Smooth muscle cell of trachea (primary cell): ENCODE results near the gene IRF7. TPM values are rescaled to one million over a fixed set of nuclear protein-coding genes. Genes with fewer than 3 reads are reported as not detected.

ENCODE experiments used
- total RNA-seq: library from RNA; depleted of rRNA; stranded (reverse); fragments of >200 nt; gene quantifications from 2 replicates; pipeline ENCODE4 v1.2.1, GENCODE V29; 2014

The IRF7 gene
- 7.7 and 11.9 TPM in 2 replicates for total RNA-seq

GRCh38 chr11:615504-616319 lies at the start of gene IRF7:
IRF7 (minus strand) TSS chr11:615950; CDS start chr11:615364, 586 bp downstream.

GRCh38 chr11:636511-637332 lies 21.0 kb upstream of the IRF7 start, which contains the start of gene DRD4:
DRD4 (plus strand) TSS chr11:637269; CDS start chr11:637305, 36 bp downstream.

GRCh38 chr11:626475-627307 lies 10.9 kb upstream of the IRF7 start, which contains the start of gene SCT:
SCT (minus strand) TSS chr11:627181; CDS start chr11:627143, 38 bp downstream.

GRCh38 chr11:624705-625635 lies 9.2 kb upstream of the IRF7 start, which contains the start of gene CDHR5:
CDHR5 (minus strand) TSS chr11:624955; CDS start chr11:624902, 53 bp downstream.

GRCh38 chr11:575996-576768 lies 39.6 kb downstream of the IRF7 start, which contains the start of gene PHRF1:
PHRF1 (plus strand) TSS chr11:576470; CDS start chr11:581513, 5,043 bp downstream.

Other genes with a start within 250 kb of the IRF7 start
- gene B4GALNT4, start 246.5 kb downstream of the IRF7 start, total RNA-seq, result 3.3 and 4.7 TPM in 2 replicates
- gene PKP3, start 221.7 kb downstream of the IRF7 start, total RNA-seq, result 1.7 and 2.8 TPM in 2 replicates
- 17.5 and 18.5 TPM in 2 replicates for gene SIGIRR, start 201.0 kb downstream of the IRF7 start, total RNA-seq
- 0.17 TPM in 1 of 2 replicates, not detected in the other for gene ANO9, start 173.9 kb downstream of the IRF7 start, total RNA-seq
- 35.9 and 40.5 TPM in 2 replicates for gene PTDSS2, start 165.7 kb downstream of the IRF7 start, total RNA-seq
- 538 and 702 TPM in 2 replicates for gene RNH1, start 108.7 kb downstream of the IRF7 start, total RNA-seq
- 49.5 and 62.4 TPM in 2 replicates for gene HRAS, start 80.4 kb downstream of the IRF7 start, total RNA-seq
- 0.73 and 1.5 TPM in 2 replicates for gene LRRC56, start 78.4 kb downstream of the IRF7 start, total RNA-seq
- gene LMNTD2, start 55.2 kb downstream of the IRF7 start, total RNA-seq, result 0.29 and 0.33 TPM in 2 replicates
- 2.3 and 4.4 TPM in 2 replicates for gene RASSF7, start 55.0 kb downstream of the IRF7 start, total RNA-seq
- 21.2 and 29.8 TPM in 2 replicates for gene PHRF1, start 39.5 kb downstream of the IRF7 start, total RNA-seq
- gene CDHR5, start 9.0 kb upstream of the IRF7 start, total RNA-seq, result under 0.01 TPM in 1 of 2 replicates, not detected in the other
- gene SCT, start 11.2 kb upstream of the IRF7 start, total RNA-seq, result not detected in 2 replicates
- gene DRD4, start 21.3 kb upstream of the IRF7 start, total RNA-seq, result not detected in 2 replicates
- 26.6 and 58.4 TPM in 2 replicates for gene DEAF1, start 79.3 kb upstream of the IRF7 start, total RNA-seq
- gene TMEM80, start 79.9 kb upstream of the IRF7 start, total RNA-seq, result 13.7 and 14.8 TPM in 2 replicates
- gene EPS8L2, start 90.3 kb upstream of the IRF7 start, total RNA-seq, result 68.4 and 125 TPM in 2 replicates
- 166 and 171 TPM in 2 replicates for gene TALDO1, start 131.5 kb upstream of the IRF7 start, total RNA-seq
- gene GATD1, start 161.5 kb upstream of the IRF7 start, total RNA-seq, result 29.7 and 58.1 TPM in 2 replicates
- gene CEND1, start 174.1 kb upstream of the IRF7 start, total RNA-seq, result 2.2 and 2.8 TPM in 2 replicates
- 16.0 and 33.7 TPM in 2 replicates for gene SLC25A22, start 182.3 kb upstream of the IRF7 start, total RNA-seq
- 11.2 and 26.1 TPM in 2 replicates for gene PIDD1, start 189.3 kb upstream of the IRF7 start, total RNA-seq
- 271 and 337 TPM in 2 replicates for gene RPLP2, start 194.0 kb upstream of the IRF7 start, total RNA-seq
- gene PNPLA2, start 203.0 kb upstream of the IRF7 start, total RNA-seq, result 25.7 and 47.6 TPM in 2 replicates
- 1.5 and 1.7 TPM in 2 replicates for gene CRACR2B, start 212.0 kb upstream of the IRF7 start, total RNA-seq
- gene CD151, start 217.0 kb upstream of the IRF7 start, total RNA-seq, result 440 and 727 TPM in 2 replicates
- gene POLR2L, start 226.6 kb upstream of the IRF7 start, total RNA-seq, result 96.4 and 291 TPM in 2 replicates
- gene TSPAN4, start 226.9 kb upstream of the IRF7 start, total RNA-seq, result 207 and 235 TPM in 2 replicates